Lung (tissue), 12 donors: Measurements from ENCODE around the gene DPP6. TPM values are rescaled to one million over a fixed set of nuclear protein-coding genes. Genes with fewer than 3 reads are reported as not detected.

ENCODE experiments used
- ATAC-seq: fragments of 200-7000 bp; cut with Tn5 transposase; one replicate; pipeline ENCODE4 v1.9.1; 2020; ENCODE audit warnings: moderate number of reproducible peaks; ENCODE audit not compliant: insufficient read depth, low FRiP score
- DNase-seq, 3 donors: peaks; one replicate each; pipeline ENCODE4 v3.0.0-alpha.2; 2013 to 2017
- H3K27ac ChIP-seq, 2 donors: one replicate each; pipeline ENCODE4 v1.5.1; 2013; ENCODE audit warnings: mild to moderate bottlenecking in 2 of 2, moderate library complexity in 2 of 2, control low read depth in 1 of 2, inconsistent platforms in 1 of 2, low read depth in 1 of 2, low read length in 1 of 2
- H3K27me3 ChIP-seq, 3 donors: one replicate each; pipeline ENCODE4 v1.5.1; 2013; ENCODE audit warnings: low read length in 2 of 3; ENCODE audit not compliant: control insufficient read depth in 3 of 3, insufficient read depth in 3 of 3
- H3K36me3 ChIP-seq, 4 donors: one replicate each; pipeline ENCODE4 v1.5.1; 2013; ENCODE audit warnings: low read length in 4 of 4, mild to moderate bottlenecking in 1 of 4, moderate library complexity in 1 of 4; ENCODE audit not compliant: control insufficient read depth in 4 of 4, insufficient read depth in 4 of 4
- H3K4me1 ChIP-seq, 5 donors: one replicate each; pipeline ENCODE4 v1.5.1; 2013; ENCODE audit warnings: low read length in 5 of 5, mild to moderate bottlenecking in 2 of 5, moderate library complexity in 1 of 5; ENCODE audit not compliant: control insufficient read depth in 5 of 5, insufficient read depth in 5 of 5
- H3K4me3 ChIP-seq: one replicate; pipeline ENCODE4 v1.5.1; 2013; ENCODE audit warnings: mild to moderate bottlenecking, control low read depth, moderate library complexity
- H3K9ac ChIP-seq, 2 donors: one replicate each; pipeline ENCODE4 v1.5.1; 2013; ENCODE audit warnings: low read length in 2 of 2, control low read depth in 1 of 2; ENCODE audit not compliant: insufficient read depth in 1 of 2
- H3K9me3 ChIP-seq, 4 donors: one replicate each; pipeline ENCODE4 v1.5.1; 2013; ENCODE audit warnings: low read length in 3 of 4, mild to moderate bottlenecking in 1 of 4, moderate library complexity in 1 of 4; ENCODE audit not compliant: control insufficient read depth in 4 of 4, insufficient read depth in 3 of 4
- CTCF ChIP-seq: IDR thresholded peaks from 2 replicates; pipeline ENCODE4 v1.5.1; 2012; ENCODE audit warnings: mild to moderate bottlenecking; ENCODE audit errors: control extremely low read depth, extremely low read depth
- WGBS, 2 donors: extraction: QIAGEN DNeasy Blood & Tissue Kit; methylation state at CpG; one replicate each; pipeline ENCODE4 v1.1.7; 2013; 5-methylcytosine and 5-hydroxymethylcytosine counted together
- polyA plus RNA-seq, 2 donors: library from polyadenylated mRNA; stranded (reverse); fragments of 200-250 nt; gene quantifications; one replicate each; pipeline ENCODE4 v1.2.1, GENCODE V29; 2013
- total RNA-seq, 2 donors: library from RNA; depleted of rRNA in 1 of 2; stranded (reverse); fragments of >200 nt in 1 of 2; gene quantifications; one replicate each; pipeline ENCODE4 v1.2.1, GENCODE V29; 2014 to 2021
- donor health status: control.
- donor health status: control.
- donor health status: Bipolar disorder and iron deficiency.
- donor health status: healthy.
- donor health status: DM: yes; HTN: yes; CAD: no.

DPP6 gene
- total and polyA plus RNA-seq, 4 donors = 0.08 to 1.3 (median 0.75) TPM

DNA sequence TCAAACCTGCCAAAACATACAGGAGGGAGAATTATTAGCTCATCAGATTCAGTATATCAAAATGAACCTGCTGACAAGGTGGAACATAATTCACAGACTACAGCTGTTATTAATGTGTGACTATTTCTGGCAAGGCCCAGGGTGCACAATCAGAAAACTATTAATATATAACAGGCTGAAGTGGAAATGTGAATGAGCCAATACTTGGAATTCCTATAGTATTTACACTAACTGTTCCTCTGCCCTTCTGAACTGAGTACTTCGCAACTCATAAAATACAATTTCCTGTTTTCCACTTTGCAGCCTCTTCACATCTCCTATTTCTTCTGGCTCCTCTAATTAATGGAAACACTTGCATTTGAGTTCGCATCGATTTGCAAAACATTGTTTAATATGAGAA lies 330.8 kb downstream of the DPP6 start:
- H3K4me1 ChIP-seq = no peaks in the 10 kb centered on the region
- H3K9ac ChIP-seq = no peak overlapping the region
- H3K27me3 ChIP-seq = no peaks in the 10 kb centered on the region
- peaks cover 0 to 1% (median 0%) of the 10 kb centered on the region in 4 donors for H3K9me3 ChIP-seq
- no peak overlapping the region for H3K4me3 ChIP-seq
- no peak for TF ChIP-seq CTCF
- DNase-seq = peak; percentile 19 to 77 (median 63)
- 53 to 64% methylated on average over 3 of the region's 3 CpGs for WGBS, 2 donors
- H3K27ac ChIP-seq = no peak overlapping the region
- no peaks in the 10 kb centered on the region for H3K36me3 ChIP-seq
- ATAC-seq = no peak

DNA sequence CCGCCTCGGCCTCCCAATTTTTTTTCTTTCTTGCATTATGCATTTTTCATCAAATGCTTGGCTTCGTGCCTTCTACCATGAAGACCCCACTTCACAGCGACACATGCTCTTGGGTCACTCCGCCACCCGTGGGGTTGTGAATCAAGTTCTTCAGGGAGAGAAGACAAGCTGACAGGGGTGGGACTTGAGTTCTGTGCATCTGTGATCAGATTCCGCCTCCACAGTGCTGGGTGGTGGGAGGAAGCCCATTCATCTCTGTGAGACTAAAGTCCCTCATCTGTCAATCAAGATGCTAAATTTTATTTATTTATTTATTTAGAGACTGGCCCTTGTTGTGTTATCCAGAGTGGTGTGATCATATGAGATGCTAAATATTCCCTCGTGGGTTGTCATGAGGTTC lies 333.0 kb downstream of the DPP6 start:
- Histone ChIP-seq H3K4me3 (no peak overlapping the region), H3K9me3 (peaks cover 0 to 1% (median 0%) of the 10 kb centered on the region in 4 donors), H3K4me1 (no peaks in the 10 kb centered on the region), H3K27me3 (no peaks in the 10 kb centered on the region), H3K36me3 (no peaks in the 10 kb centered on the region), H3K9ac (no peak overlapping the region), H3K27ac (no peak overlapping the region)
- 88 to 92% methylated on average over 8 of the region's 8 CpGs for WGBS, 2 donors
- no peak for DNase-seq
- no peak for ATAC-seq
- no peak for TF ChIP-seq CTCF

DNA sequence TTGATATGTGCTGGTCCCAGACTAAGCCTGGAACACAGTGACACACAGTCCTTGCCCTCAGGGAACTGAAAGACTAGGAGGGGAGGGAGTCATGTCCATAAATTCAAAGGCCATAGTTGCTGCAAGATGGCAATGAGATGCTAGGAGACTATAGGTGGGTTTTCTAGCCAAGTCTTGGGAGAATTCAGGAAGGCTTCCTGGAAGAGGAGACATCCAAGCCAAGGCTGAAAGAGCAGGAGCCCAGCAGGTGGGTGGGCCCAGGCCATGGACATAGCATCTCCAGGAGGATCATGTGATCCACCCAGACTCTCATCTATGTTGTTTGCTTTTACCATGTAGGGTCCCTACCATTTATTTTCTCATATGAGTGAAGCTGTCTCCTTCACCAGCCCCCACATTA lies 335.1 kb downstream of the DPP6 start:
- no peak for ATAC-seq

More for the DNA sequence above, 335.1 kb downstream of the DPP6 start:
- DNase-seq = no peak
- Histone ChIP-seq H3K9ac (no peak overlapping the region), H3K4me1 (no peaks in the 10 kb centered on the region), H3K27ac (no peak overlapping the region), H3K9me3 (peaks cover 0 to 5% (median 0%) of the 10 kb centered on the region in 4 donors), H3K36me3 (no peaks in the 10 kb centered on the region), H3K27me3 (no peaks in the 10 kb centered on the region), H3K4me3 (no peak overlapping the region)
- TF ChIP-seq CTCF = no peak
